ENCODE data around the gene TCF3.

- TF ChIP-seq CTCF (optimal IDR thresholded peaks at IDR 0.05 in 1 of 3, IDR thresholded peaks at IDR 0.05 in 1 of 3, conservative IDR thresholded peaks at IDR 0.05 in 1 of 3; ENCODE audit: extremely low read depth in 1 of 3, insufficient read depth in 2 of 3, low read length in 3 of 3) (no peak), EZH2 (IDR thresholded peaks at IDR 0.05; ENCODE audit: low read length) (no peak)
These were observed 6.0 kb upstream of the TCF3 start for GRCh38 chr19:1658150-1659083.

Data from keratinocyte (primary cell).